GM23338 (cell line): ENCODE measurements around the gene ELAVL2. TPM values are rescaled to one million over a fixed set of nuclear protein-coding genes. Genes with fewer than 3 reads are reported as not detected.

Experiments
- ATAC-seq: fragments of 200-7000 bp; cut with Tn5 transposase; 3 replicates; pipeline ENCODE4 v1.9.1; 2020
- DNase-seq: peaks from one replicate; pipeline ENCODE4 v3.0.0-alpha.2; 2015; ENCODE audit warnings: low spot score
- H2AFZ ChIP-seq: fragments of 200-600 bp; sonication (generic); 2 replicates; pipeline ENCODE4 v1.8.0; 2016; ENCODE audit warnings: antibody characterized with exemption, mild to moderate bottlenecking, moderate library complexity
- H3F3A ChIP-seq: fragments of 200-600 bp; sonication (generic); replicated peaks from 2 replicates; pipeline ENCODE4 v1.8.0; 2017; ENCODE audit warnings: antibody characterized with exemption, mixed run types, low read depth
- H3K27ac ChIP-seq: fragments of 200-600 bp; sonication (generic); 2 replicates; pipeline ENCODE4 v1.6.1; 2016; ENCODE audit warnings: low read depth
- H3K27me3 ChIP-seq: fragments of 200-600 bp; sonication (generic); 2 replicates; pipeline ENCODE4 v1.8.0; 2016; ENCODE audit warnings: mild to moderate bottlenecking, mixed run types, moderate library complexity; ENCODE audit not compliant: insufficient read depth
- H3K36me3 ChIP-seq: fragments of 200-600 bp; sonication (generic); 2 replicates; pipeline ENCODE4 v1.8.0; 2016; ENCODE audit warnings: mild to moderate bottlenecking; ENCODE audit not compliant: insufficient read depth
- H3K4me1 ChIP-seq: fragments of 200-600 bp; sonication (generic); 2 replicates; pipeline ENCODE4 v1.8.0; 2016; ENCODE audit warnings: mild to moderate bottlenecking, moderate library complexity; ENCODE audit not compliant: insufficient read depth
- H3K4me2 ChIP-seq: fragments of 200-600 bp; sonication (generic); 2 replicates; pipeline ENCODE4 v1.7.1; 2017; ENCODE audit warnings: mixed run types
- H3K4me3 ChIP-seq: fragments of 200-600 bp; sonication (generic); 2 replicates; pipeline ENCODE4 v1.6.1; 2016; ENCODE audit warnings: mixed run types
- H3K79me2 ChIP-seq: fragments of 200-600 bp; sonication (generic); replicated peaks from 2 replicates; pipeline ENCODE4 v1.8.0; 2017; ENCODE audit warnings: mild to moderate bottlenecking; ENCODE audit not compliant: insufficient read depth
- H3K9me2 ChIP-seq: fragments of 200-600 bp; sonication (generic); 2 replicates; pipeline ENCODE4 v1.8.0; 2017; ENCODE audit not compliant: insufficient read depth
- H4K20me1 ChIP-seq: fragments of 200-600 bp; sonication (generic); replicated peaks from 2 replicates; pipeline ENCODE4 v1.8.0; 2017; ENCODE audit warnings: mild to moderate bottlenecking; ENCODE audit not compliant: insufficient read depth
- H3K27ac Mint-ChIP-seq: 2 replicates; pipeline ENCODE4 v1.8.0; 2020; ENCODE audit warnings: inconsistent platforms, mild to moderate bottlenecking, moderate library complexity, mixed read lengths
- H3K27me3 Mint-ChIP-seq: 3 replicates; pipeline ENCODE4 v1.8.0; 2022; ENCODE audit warnings: low read depth, mild to moderate bottlenecking, moderate library complexity, mixed read lengths, inconsistent platforms; ENCODE audit not compliant: insufficient read depth, poor library complexity
- H3K36me3 Mint-ChIP-seq: 3 replicates; pipeline ENCODE4 v1.8.0; 2021; ENCODE audit warnings: low read depth, mild to moderate bottlenecking, inconsistent platforms, moderate library complexity, mixed read lengths
- H3K4me1 Mint-ChIP-seq: 3 replicates; pipeline ENCODE4 v1.8.0; 2020; ENCODE audit warnings: mild to moderate bottlenecking, inconsistent platforms, mixed read lengths
- H3K4me3 Mint-ChIP-seq: 3 replicates; pipeline ENCODE4 v1.8.0; 2021; ENCODE audit warnings: moderate library complexity, mild to moderate bottlenecking, inconsistent platforms, mixed read lengths
- H3K9me3 Mint-ChIP-seq: 3 replicates; pipeline ENCODE4 v1.8.0; 2020; ENCODE audit warnings: moderate library complexity, mild to moderate bottlenecking, inconsistent platforms, mixed read lengths
- CREB1 ChIP-seq: fragments of 250-450 bp; sonication (Bioruptor Pico); IDR thresholded peaks from 2 replicates; pipeline ENCODE4 v1.5.0; 2020; ENCODE audit warnings: low read depth, mild to moderate bottlenecking, moderate library complexity
- CTCF ChIP-seq, 2 experiments: fragments of 200-600 bp in 1 of 2; sonication (generic) in 1 of 2; conservative IDR thresholded peaks; 2 replicates each; pipeline versions ENCODE4 v1.5.1 to v1.6.1; 2016 to 2017; ENCODE audit warnings: antibody characterized with exemption in 2 of 2, low read depth in 2 of 2, mild to moderate bottlenecking in 2 of 2, moderate library complexity in 1 of 2
- ETS1 ChIP-seq: IDR thresholded peaks from 2 replicates; pipeline ENCODE4 v1.6.1; 2016; ENCODE audit warnings: antibody characterized with exemption
- EZH2 ChIP-seq: fragments of 200-600 bp; sonication (generic); IDR thresholded peaks from one replicate; pipeline ENCODE4 v1.8.0; 2017; ENCODE audit warnings: antibody characterized with exemption, mild to moderate bottlenecking, low read depth; ENCODE audit not compliant: unreplicated experiment
- EZH2phosphoT487 ChIP-seq: fragments of 200-600 bp; sonication (generic); IDR thresholded peaks from one replicate; pipeline ENCODE4 v1.8.1; 2018; ENCODE audit warnings: antibody characterized with exemption; ENCODE audit not compliant: unreplicated experiment
- JUNB ChIP-seq: IDR thresholded peaks from one replicate; pipeline ENCODE4 v1.6.1; 2016; ENCODE audit warnings: antibody characterized with exemption; ENCODE audit not compliant: unreplicated experiment
- NANOG ChIP-seq: IDR thresholded peaks from 2 replicates; pipeline ENCODE4 v1.6.1; 2016; ENCODE audit warnings: antibody characterized with exemption, borderline replicate concordance
- POLR2AphosphoS5 ChIP-seq: IDR thresholded peaks from 2 replicates; pipeline ENCODE4 v1.6.1; 2016; ENCODE audit warnings: antibody characterized with exemption, low read depth
- STAT1 ChIP-seq: IDR thresholded peaks from one replicate; pipeline ENCODE4 v1.6.1; 2016; ENCODE audit warnings: antibody characterized with exemption; ENCODE audit not compliant: unreplicated experiment
- ZNF114 ChIP-seq: fragments of 250-450 bp; sonication (Bioruptor Pico); IDR thresholded peaks from 2 replicates; pipeline ENCODE4 v1.5.0; 2020; ENCODE audit warnings: mild to moderate bottlenecking, moderate library complexity
- ZNF331 ChIP-seq: fragments of 250-450 bp; sonication (Bioruptor Pico); IDR thresholded peaks from 2 replicates; pipeline ENCODE4 v1.5.0; 2020; ENCODE audit warnings: low read depth, mild to moderate bottlenecking, moderate library complexity
- polyA plus RNA-seq: library from polyadenylated mRNA; unstranded; fragments of >200 nt; fragmentation: Nextera tagmentation; extraction: Ambion mirVana; gene quantifications from 2 replicates; pipeline ENCODE4 v1.2.1, GENCODE V29; 2016
- total RNA-seq: library from RNA; depleted of rRNA; stranded (reverse); fragments of >200 nt; shearing (Covaris generic); gene quantifications from 2 replicates; pipeline ENCODE4 v1.2.3, GENCODE V29; 2014
- TF ChIP-seq, protein P1 (sequence below): IDR thresholded peaks from one replicate; pipeline ENCODE4 v1.6.1; 2018; ENCODE audit warnings: antibody characterized with exemption; ENCODE audit not compliant: unreplicated experiment
- TF ChIP-seq, protein P2 (sequence below): fragments of 250-450 bp; sonication (Bioruptor Pico); IDR thresholded peaks from 2 replicates; pipeline ENCODE4 v1.5.0; 2020; ENCODE audit warnings: mild to moderate bottlenecking, moderate library complexity

ELAVL2 gene
- total and polyA plus RNA-seq, 2 experiments from 2014 or later, result 18.6 to 42.4 TPM

DNA sequence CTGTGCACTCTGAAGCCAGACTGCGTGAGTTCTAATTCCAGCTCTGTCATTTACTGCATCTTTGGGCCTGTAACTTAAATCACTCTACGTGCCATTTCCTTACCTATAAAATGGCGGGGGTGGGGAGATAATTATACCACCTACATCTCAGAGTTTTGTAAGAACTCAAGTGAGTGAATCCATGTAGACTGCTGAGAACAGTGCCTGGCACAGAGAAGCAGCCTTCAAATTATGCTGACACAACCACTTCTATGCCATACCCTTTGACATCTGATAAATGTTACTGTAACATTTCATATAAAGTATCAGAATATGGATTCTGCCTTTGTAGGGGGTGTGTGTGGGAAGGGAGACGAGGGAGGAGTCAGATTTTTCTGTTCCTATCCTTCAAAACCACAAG lies 27.7 kb downstream of the ELAVL2 start:
- H3K27me3 Mint-ChIP-seq, result peaks cover under 1% of the 10 kb centered on the region
- no peak overlapping the region for H3K27ac Mint-ChIP-seq
- Histone ChIP-seq H4K20me1 (peaks cover 45% of the 10 kb centered on the region), H3K4me2 (peak overlapping the region; percentile 54), H3K79me2 (peaks cover 100% of the 10 kb centered on the region), H3F3A (no peaks in the 10 kb centered on the region), H3K27me3 (no peaks in the 10 kb centered on the region), H3K9me2 (no peaks in the 10 kb centered on the region), H3K27ac (peak overlapping the region; percentile 43; the same call in 1 of the 2 replicates), H3K4me1 (peaks cover 84% of the 10 kb centered on the region), H3K36me3 (no peaks in the 10 kb centered on the region), H3K4me3 (peak overlapping the region; percentile 24; the same call in 1 of the 2 replicates), H2AFZ (no peak overlapping the region)
- no peak overlapping the region for H3K4me3 Mint-ChIP-seq
- DNase-seq (no peak), ATAC-seq (no peak)
- H3K4me1 Mint-ChIP-seq, result peaks cover 74% of the 10 kb centered on the region
- no peak for TF ChIP-seq CTCF (conservative IDR thresholded peaks at IDR 0.05; ENCODE audit: low read depth in 2 of 2)
- TF ChIP-seq JUNB, result no peak
- no peak for TF ChIP-seq ZNF331 (CRISPR knock-in tag)
- no peak for TF ChIP-seq STAT1
- TF ChIP-seq, protein P1, sequence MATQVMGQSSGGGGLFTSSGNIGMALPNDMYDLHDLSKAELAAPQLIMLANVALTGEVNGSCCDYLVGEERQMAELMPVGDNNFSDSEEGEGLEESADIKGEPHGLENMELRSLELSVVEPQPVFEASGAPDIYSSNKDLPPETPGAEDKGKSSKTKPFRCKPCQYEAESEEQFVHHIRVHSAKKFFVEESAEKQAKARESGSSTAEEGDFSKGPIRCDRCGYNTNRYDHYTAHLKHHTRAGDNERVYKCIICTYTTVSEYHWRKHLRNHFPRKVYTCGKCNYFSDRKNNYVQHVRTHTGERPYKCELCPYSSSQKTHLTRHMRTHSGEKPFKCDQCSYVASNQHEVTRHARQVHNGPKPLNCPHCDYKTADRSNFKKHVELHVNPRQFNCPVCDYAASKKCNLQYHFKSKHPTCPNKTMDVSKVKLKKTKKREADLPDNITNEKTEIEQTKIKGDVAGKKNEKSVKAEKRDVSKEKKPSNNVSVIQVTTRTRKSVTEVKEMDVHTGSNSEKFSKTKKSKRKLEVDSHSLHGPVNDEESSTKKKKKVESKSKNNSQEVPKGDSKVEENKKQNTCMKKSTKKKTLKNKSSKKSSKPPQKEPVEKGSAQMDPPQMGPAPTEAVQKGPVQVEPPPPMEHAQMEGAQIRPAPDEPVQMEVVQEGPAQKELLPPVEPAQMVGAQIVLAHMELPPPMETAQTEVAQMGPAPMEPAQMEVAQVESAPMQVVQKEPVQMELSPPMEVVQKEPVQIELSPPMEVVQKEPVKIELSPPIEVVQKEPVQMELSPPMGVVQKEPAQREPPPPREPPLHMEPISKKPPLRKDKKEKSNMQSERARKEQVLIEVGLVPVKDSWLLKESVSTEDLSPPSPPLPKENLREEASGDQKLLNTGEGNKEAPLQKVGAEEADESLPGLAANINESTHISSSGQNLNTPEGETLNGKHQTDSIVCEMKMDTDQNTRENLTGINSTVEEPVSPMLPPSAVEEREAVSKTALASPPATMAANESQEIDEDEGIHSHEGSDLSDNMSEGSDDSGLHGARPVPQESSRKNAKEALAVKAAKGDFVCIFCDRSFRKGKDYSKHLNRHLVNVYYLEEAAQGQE, result no peak
- no peak for TF ChIP-seq ETS1
- no peak for TF ChIP-seq EZH2
- no peak for TF ChIP-seq ZNF114 (CRISPR knock-in tag)
- no peak for TF ChIP-seq EZH2phosphoT487
- TF ChIP-seq POLR2AphosphoS5, result no peak
- TF ChIP-seq CREB1 (CRISPR knock-in tag), result no peak
- TF ChIP-seq, protein P2, sequence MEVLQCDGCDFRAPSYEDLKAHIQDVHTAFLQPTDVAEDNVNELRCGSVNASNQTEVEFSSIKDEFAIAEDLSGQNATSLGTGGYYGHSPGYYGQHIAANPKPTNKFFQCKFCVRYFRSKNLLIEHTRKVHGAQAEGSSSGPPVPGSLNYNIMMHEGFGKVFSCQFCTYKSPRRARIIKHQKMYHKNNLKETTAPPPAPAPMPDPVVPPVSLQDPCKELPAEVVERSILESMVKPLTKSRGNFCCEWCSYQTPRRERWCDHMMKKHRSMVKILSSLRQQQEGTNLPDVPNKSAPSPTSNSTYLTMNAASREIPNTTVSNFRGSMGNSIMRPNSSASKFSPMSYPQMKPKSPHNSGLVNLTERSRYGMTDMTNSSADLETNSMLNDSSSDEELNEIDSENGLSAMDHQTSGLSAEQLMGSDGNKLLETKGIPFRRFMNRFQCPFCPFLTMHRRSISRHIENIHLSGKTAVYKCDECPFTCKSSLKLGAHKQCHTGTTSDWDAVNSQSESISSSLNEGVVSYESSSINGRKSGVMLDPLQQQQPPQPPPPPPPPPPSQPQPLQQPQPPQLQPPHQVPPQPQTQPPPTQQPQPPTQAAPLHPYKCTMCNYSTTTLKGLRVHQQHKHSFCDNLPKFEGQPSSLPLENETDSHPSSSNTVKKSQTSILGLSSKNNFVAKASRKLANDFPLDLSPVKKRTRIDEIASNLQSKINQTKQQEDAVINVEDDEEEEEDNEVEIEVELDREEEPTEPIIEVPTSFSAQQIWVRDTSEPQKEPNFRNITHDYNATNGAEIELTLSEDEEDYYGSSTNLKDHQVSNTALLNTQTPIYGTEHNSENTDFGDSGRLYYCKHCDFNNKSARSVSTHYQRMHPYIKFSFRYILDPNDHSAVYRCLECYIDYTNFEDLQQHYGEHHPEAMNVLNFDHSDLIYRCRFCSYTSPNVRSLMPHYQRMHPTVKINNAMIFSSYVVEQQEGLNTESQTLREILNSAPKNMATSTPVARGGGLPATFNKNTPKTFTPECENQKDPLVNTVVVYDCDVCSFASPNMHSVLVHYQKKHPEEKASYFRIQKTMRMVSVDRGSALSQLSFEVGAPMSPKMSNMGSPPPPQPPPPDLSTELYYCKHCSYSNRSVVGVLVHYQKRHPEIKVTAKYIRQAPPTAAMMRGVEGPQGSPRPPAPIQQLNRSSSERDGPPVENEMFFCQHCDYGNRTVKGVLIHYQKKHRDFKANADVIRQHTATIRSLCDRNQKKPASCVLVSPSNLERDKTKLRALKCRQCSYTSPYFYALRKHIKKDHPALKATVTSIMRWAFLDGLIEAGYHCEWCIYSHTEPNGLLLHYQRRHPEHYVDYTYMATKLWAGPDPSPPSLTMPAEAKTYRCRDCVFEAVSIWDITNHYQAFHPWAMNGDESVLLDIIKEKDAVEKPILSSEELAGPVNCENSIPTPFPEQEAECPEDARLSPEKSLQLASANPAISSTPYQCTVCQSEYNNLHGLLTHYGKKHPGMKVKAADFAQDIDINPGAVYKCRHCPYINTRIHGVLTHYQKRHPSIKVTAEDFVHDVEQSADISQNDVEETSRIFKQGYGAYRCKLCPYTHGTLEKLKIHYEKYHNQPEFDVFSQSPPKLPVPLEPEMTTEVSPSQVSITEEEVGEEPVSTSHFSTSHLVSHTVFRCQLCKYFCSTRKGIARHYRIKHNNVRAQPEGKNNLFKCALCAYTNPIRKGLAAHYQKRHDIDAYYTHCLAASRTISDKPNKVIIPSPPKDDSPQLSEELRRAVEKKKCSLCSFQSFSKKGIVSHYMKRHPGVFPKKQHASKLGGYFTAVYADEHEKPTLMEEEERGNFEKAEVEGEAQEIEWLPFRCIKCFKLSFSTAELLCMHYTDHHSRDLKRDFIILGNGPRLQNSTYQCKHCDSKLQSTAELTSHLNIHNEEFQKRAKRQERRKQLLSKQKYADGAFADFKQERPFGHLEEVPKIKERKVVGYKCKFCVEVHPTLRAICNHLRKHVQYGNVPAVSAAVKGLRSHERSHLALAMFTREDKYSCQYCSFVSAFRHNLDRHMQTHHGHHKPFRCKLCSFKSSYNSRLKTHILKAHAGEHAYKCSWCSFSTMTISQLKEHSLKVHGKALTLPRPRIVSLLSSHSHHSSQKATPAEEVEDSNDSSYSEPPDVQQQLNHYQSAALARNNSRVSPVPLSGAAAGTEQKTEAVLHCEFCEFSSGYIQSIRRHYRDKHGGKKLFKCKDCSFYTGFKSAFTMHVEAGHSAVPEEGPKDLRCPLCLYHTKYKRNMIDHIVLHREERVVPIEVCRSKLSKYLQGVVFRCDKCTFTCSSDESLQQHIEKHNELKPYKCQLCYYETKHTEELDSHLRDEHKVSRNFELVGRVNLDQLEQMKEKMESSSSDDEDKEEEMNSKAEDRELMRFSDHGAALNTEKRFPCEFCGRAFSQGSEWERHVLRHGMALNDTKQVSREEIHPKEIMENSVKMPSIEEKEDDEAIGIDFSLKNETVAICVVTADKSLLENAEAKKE (CRISPR knock-in tag), result no peak
- TF ChIP-seq NANOG, result no peak
- H3K9me3 Mint-ChIP-seq, result no peaks in the 10 kb centered on the region
- H3K36me3 Mint-ChIP-seq, result no peaks in the 10 kb centered on the region
